Cardiac fibroblast (primary cell): ENCODE results near the gene RHOB.
A peak's percentile ranks its signal among the peaks of the same experiment; 100 is the strongest.

Experiments
- DNase-seq, 2 donors: peaks; one replicate each; pipeline versions ENCODE4 v3.0.0 to v3.0.0-alpha.2; 2010; ENCODE audit warnings: low read depth in 2 of 2
- H3K4me3 ChIP-seq, 2 donors: replicated peaks in 1 of 2; 1 replicate in 1 of 2; 2 replicates in 1 of 2; pipeline ENCODE4 v1.5.1; 2011; ENCODE audit warnings: low read depth in 2 of 2, low read length in 2 of 2, mild to moderate bottlenecking in 2 of 2, moderate library complexity in 1 of 2
- CTCF ChIP-seq: IDR thresholded peaks from one replicate; pipeline ENCODE4 v1.5.1; 2011; ENCODE audit warnings: low read depth, mild to moderate bottlenecking, low read length, inconsistent platforms

The RHOB gene

GRCh38 chr2:20444101-20444992 lies 2.5 kb upstream of the RHOB start:
- no peak overlapping the region for H3K4me3 ChIP-seq
- no peak for TF ChIP-seq CTCF
- DNase-seq = peak; percentile 77 to 85

GRCh38 chr2:20444993-20445910 lies 1.6 kb upstream of the RHOB start:
- no peak for TF ChIP-seq CTCF

GRCh38 chr2:20446255-20446916 lies 488 bp upstream of the RHOB start:
- DNase-seq = no peak
- TF ChIP-seq CTCF = no peak
- H3K4me3 ChIP-seq = peak overlapping the region; percentile 58 to 64

More at GRCh38 chr2:20444993-20445910, 1.6 kb upstream of the RHOB start:
- no peak for DNase-seq
- no peak overlapping the region for H3K4me3 ChIP-seq

- DNase-seq = peak; percentile 55 to 64
- no peak for TF ChIP-seq CTCF
- H3K4me3 ChIP-seq = peak overlapping the region; percentile 88 to 98
These were observed 767 bp downstream of the RHOB start for GRCh38 chr2:20447437-20448245.

GRCh38 chr2:20448246-20448976 lies 1.5 kb downstream of the RHOB start:
- TF ChIP-seq CTCF = no peak
- peak overlapping the region; percentile 88 to 98 for H3K4me3 ChIP-seq
- DNase-seq = peak; percentile 37 to 64
